Measurements from ENCODE around the gene GREB1L.

- no peak for TF ChIP-seq MAX (IDR thresholded peaks at IDR 0.05; ENCODE audit: insufficient read depth, insufficient read length)
- no peak for TF ChIP-seq CTCF (IDR thresholded peaks at IDR 0.05; ENCODE audit: extremely low read depth in 1 of 2, insufficient read depth in 1 of 2, low read depth in 1 of 2, low read length in 2 of 2)
- TF ChIP-seq EZH2 (IDR thresholded peaks at IDR 0.05; ENCODE audit: borderline replicate concordance, low read depth, low read length, severe bottlenecking): no peak
- TF ChIP-seq POLR2A (IDR thresholded peaks at IDR 0.05; ENCODE audit: low read depth, low read length): no peak
- no peak for TF ChIP-seq POLR2AphosphoS5 (IDR thresholded peaks at IDR 0.05; ENCODE audit: insufficient read depth, low read depth, low read length)
Measured at GRCh38 chr18:21461460-21461859, 219.4 kb downstream of the GREB1L start.
